HCT116 (cell line): ENCODE data around the gene FBXL13. TPM values are rescaled to one million over a fixed set of nuclear protein-coding genes. Genes with fewer than 3 reads are reported as not detected.
"Not testable (repeated sequence)": the region's sequence is repeated elsewhere in the genome, so short reads cannot be mapped to it uniquely, and the experiment has no call there.

Experiments used
- ATAC-seq: fragments of 200-7000 bp; cut with Tn5 transposase; 2 replicates; pipeline ENCODE4 v1.9.1; 2020; ENCODE audit warnings: mild to moderate bottlenecking, moderate library complexity
- BruUV-seq: library from RNA; stranded (reverse); fragments of 400-500 nt; replicated peaks from 2 replicates; lab custom pipeline; 2021; lab: Mats Ljungman, UMichigan
- CTCF ChIA-PET: fragments of 300-600 bp; sonication (Branson Sonifier 250); formaldehyde crosslinking; loops from one replicate; lab custom pipeline; 2021; ENCODE audit warnings: antibody characterized with exemption; lab: Charles Lee
- POLR2A ChIA-PET: fragments of 300-600, 350-600 bp; sonication (Branson Sonifier 250); formaldehyde crosslinking; loops from one replicate; lab custom pipeline; 2021; ENCODE audit warnings: antibody characterized with exemption; lab: Charles Lee
- RAD21 ChIA-PET, 2 experiments: fragments of 300-600 bp; sonication (Branson Sonifier 250); formaldehyde crosslinking; loops; one replicate each; lab custom pipeline; 2023; ENCODE audit warnings: low total read pairs in 2 of 2; ENCODE audit not compliant: uncharacterized antibody in 2 of 2, unreplicated experiment in 2 of 2, low non-redundant PET in 1 of 2; lab: Charles Lee
- DNase-seq: peaks from one replicate; pipeline ENCODE4 v3.0.0-alpha.2; 2010; ENCODE audit warnings: low read depth, low spot score
- H2AFZ ChIP-seq: fragments of 200-600 bp; shearing (Covaris generic), sonication (generic); 2 replicates; pipeline ENCODE4 v1.6.1; 2017; ENCODE audit warnings: low read depth, mixed run types, mixed read lengths, antibody characterized with exemption, low read length; ENCODE audit not compliant: poor library complexity, severe bottlenecking
- H3K27ac ChIP-seq: 2 replicates; pipeline ENCODE4 v1.5.1; 2012; ENCODE audit warnings: low read depth, low read length
- H3K27me3 ChIP-seq: fragments of 200-600 bp; sonication (generic); 2 replicates; pipeline ENCODE4 v1.6.1; 2016; ENCODE audit warnings: mixed run types, low read length, mixed read lengths; ENCODE audit not compliant: insufficient read depth
- H3K36me3 ChIP-seq, 2 experiments: fragments of 200-500 bp in 1 of 2; fragments of 200-600 bp in 1 of 2; sonication (Bioruptor generic) in 1 of 2; sonication (generic) in 1 of 2; 2 replicates each; pipeline versions ENCODE4 v1.5.1 to v1.6.1; 2014 to 2016; ENCODE audit warnings: low read length in 2 of 2, inconsistent platforms in 1 of 2, mixed read lengths in 1 of 2, mixed run types in 1 of 2; ENCODE audit not compliant: insufficient read depth in 2 of 2, control insufficient read depth in 1 of 2
- H3K4me1 ChIP-seq, 2 experiments: fragments of 200-600 bp in 1 of 2; sonication (generic) in 1 of 2; 2 replicates each; pipeline versions ENCODE4 v1.5.1 to v1.6.1; 2012 to 2017; ENCODE audit warnings: low read length in 2 of 2, inconsistent platforms in 1 of 2, mild to moderate bottlenecking in 1 of 2, mixed read lengths in 1 of 2, mixed run types in 1 of 2, moderate library complexity in 1 of 2; ENCODE audit not compliant: insufficient read depth in 2 of 2, control insufficient read depth in 1 of 2
- H3K4me2 ChIP-seq: fragments of 200-600 bp; sonication (generic); 2 replicates; pipeline ENCODE4 v1.6.1; 2017; ENCODE audit warnings: mixed run types, low read length, mixed read lengths
- H3K4me3 ChIP-seq, 2 experiments: fragments of 200-600 bp in 1 of 2; sonication (generic) in 1 of 2; replicated peaks in 1 of 2; 2 replicates each; pipeline ENCODE4 v1.5.1; 2011 to 2016; ENCODE audit warnings: low read length in 2 of 2, control low read depth in 1 of 2, low read depth in 1 of 2, mild to moderate bottlenecking in 1 of 2, mixed read lengths in 1 of 2, mixed run types in 1 of 2
- H3K79me2 ChIP-seq: fragments of 200-600 bp; sonication (generic); 2 replicates; pipeline ENCODE4 v1.6.1; 2017; ENCODE audit warnings: mild to moderate bottlenecking, mixed run types, low read length, moderate library complexity, mixed read lengths; ENCODE audit not compliant: insufficient read depth
- H3K9ac ChIP-seq: fragments of 200-600 bp; sonication (generic); 2 replicates; pipeline ENCODE4 v1.6.1; 2016; ENCODE audit warnings: low read length, mixed read lengths
- H3K9me2 ChIP-seq: fragments of 200-600 bp; sonication (generic), shearing (Covaris generic); 2 replicates; pipeline ENCODE4 v1.6.1; 2017; ENCODE audit warnings: mixed run types, mild to moderate bottlenecking, moderate library complexity; ENCODE audit not compliant: insufficient read depth
- H3K9me3 ChIP-seq, 2 experiments: fragments of 200-500 bp in 1 of 2; fragments of 200-600 bp in 1 of 2; sonication (Bioruptor generic) in 1 of 2; sonication (generic) in 1 of 2; 2 replicates each; pipeline ENCODE4 v1.6.1; 2014 to 2017; ENCODE audit warnings: low read length in 2 of 2, mixed read lengths in 2 of 2, inconsistent platforms in 1 of 2, low read depth in 1 of 2, mild to moderate bottlenecking in 1 of 2, mixed run types in 1 of 2, moderate library complexity in 1 of 2; ENCODE audit not compliant: control insufficient read depth in 1 of 2, insufficient read depth in 1 of 2
- H4K20me1 ChIP-seq: fragments of 200-600 bp; sonication (generic), shearing (Covaris generic); 2 replicates; pipeline ENCODE4 v1.6.1; 2017; ENCODE audit warnings: mixed run types, mild to moderate bottlenecking, moderate library complexity; ENCODE audit not compliant: insufficient read depth
- ATF3 ChIP-seq: IDR thresholded peaks from 2 replicates; pipeline ENCODE4 v1.6.1; 2012
- CBX3 ChIP-seq: IDR thresholded peaks from 2 replicates; pipeline ENCODE4 v1.6.1; 2012; ENCODE audit warnings: low read depth
- ELF1 ChIP-seq: IDR thresholded peaks from 2 replicates; pipeline ENCODE4 v1.6.1; 2012; ENCODE audit warnings: low read depth, borderline replicate concordance
- EZH2 ChIP-seq: fragments of 200-600 bp; sonication (generic); IDR thresholded peaks from 2 replicates; pipeline ENCODE4 v1.6.1; 2017; ENCODE audit warnings: antibody characterized with exemption, mixed run types
- FOSL1 ChIP-seq: IDR thresholded peaks from 2 replicates; pipeline ENCODE4 v1.6.1; 2012; ENCODE audit warnings: low read depth
- MAX ChIP-seq: IDR thresholded peaks from 2 replicates; pipeline ENCODE4 v1.6.1; 2012
- POLR2A ChIP-seq: IDR thresholded peaks from 2 replicates; pipeline ENCODE4 v1.7.0; 2011; ENCODE audit warnings: borderline replicate concordance; ENCODE audit not compliant: insufficient read depth, insufficient read length; ENCODE audit errors: extremely low read depth
- POLR2AphosphoS5 ChIP-seq: IDR thresholded peaks from 2 replicates; pipeline ENCODE4 v1.6.1; 2011; ENCODE audit warnings: mild to moderate bottlenecking, low read depth, low read length, moderate library complexity
- REST ChIP-seq: IDR thresholded peaks from 2 replicates; pipeline ENCODE4 v1.6.1; 2012; ENCODE audit warnings: low read depth
- YY1 ChIP-seq: IDR thresholded peaks from 2 replicates; pipeline ENCODE4 v1.6.1; 2011; ENCODE audit warnings: low read length, low read depth, moderate library complexity, mild to moderate bottlenecking; ENCODE audit not compliant: insufficient replicate concordance; ENCODE audit errors: extremely low read depth
- ZBTB33 ChIP-seq: IDR thresholded peaks from 2 replicates; pipeline ENCODE4 v1.6.1; 2011; ENCODE audit warnings: mild to moderate bottlenecking, low read length, moderate library complexity; ENCODE audit not compliant: insufficient replicate concordance; ENCODE audit errors: extremely low read depth
- intact Hi-C: fragments of 100-400 bp; cut with micrococcal nuclease; formaldehyde crosslinking; loops from 2 replicates; pipeline ENCODE4 v1.10.0; 2022
- total RNA-seq: library from RNA; stranded (reverse); gene quantifications from one replicate; pipeline ENCODE4 v1.2.1, GENCODE V29; 2021; ENCODE audit not compliant: unreplicated experiment

Gene FBXL13
- total RNA-seq, 1 experiment from 2014 or later, result 1.0 TPM

- H3K27me3 ChIP-seq, result no peaks in the 10 kb centered on the region
- DNase-seq (no peak), ATAC-seq (no peak)
- peaks cover 59% of the 10 kb centered on the region for H3K79me2 ChIP-seq
- ChIA-PET POLR2A (no interaction called here), RAD21 (no interaction called here), CTCF (no interaction called here)
- no peaks in the 10 kb centered on the region for H3K9me3 ChIP-seq
- peaks cover 2 to 8% of the 10 kb centered on the region in 2 experiments; a peak in 1 of 4 replicates for H3K36me3 ChIP-seq
- no peak overlapping the region for H3K4me3 ChIP-seq
- no peak overlapping the region for H3K4me2 ChIP-seq
- intact Hi-C loops, result loop anchor here (10.0 kb wide), 1 partner anchor 325 kb away; no protein-coding TSS in a partner anchor
- no peak overlapping the region for H3K9ac ChIP-seq
- H3K9me2 ChIP-seq, result no peaks in the 10 kb centered on the region
- H4K20me1 ChIP-seq, result no peaks in the 10 kb centered on the region
- peaks cover 3 to 7% of the 10 kb centered on the region in 2 experiments; a peak in 1 of 4 replicates for H3K4me1 ChIP-seq
- BruUV-seq, result no TSS peak
- H2AFZ ChIP-seq, result no peak overlapping the region
- no peak overlapping the region for H3K27ac ChIP-seq
- TF ChIP-seq ELF1, result no peak
- no peak for TF ChIP-seq POLR2AphosphoS5
- TF ChIP-seq EZH2, result no peak
- TF ChIP-seq FOSL1, result no peak
- no peak for TF ChIP-seq POLR2A
- no peak for TF ChIP-seq REST
- no peak for TF ChIP-seq ZBTB33
- no peak for TF ChIP-seq MAX
- TF ChIP-seq CBX3, result no peak
- TF ChIP-seq ATF3, result no peak
- no peak for TF ChIP-seq YY1
Measured at GRCh38 chr7:103079836-103080235, 5.2 kb upstream of the FBXL13 start.

GRCh38 chr7:103078226-103078625 is 3.6 kb upstream of the FBXL13 start:
- H3K9me3 ChIP-seq, ATAC-seq, RAD21 ChIA-PET, H3K36me3 ChIP-seq, H3K9ac ChIP-seq, BruUV-seq, H3K9me2 ChIP-seq, H3K4me2 ChIP-seq, H3K27me3 ChIP-seq, H4K20me1 ChIP-seq, H2AFZ ChIP-seq, H3K27ac ChIP-seq, POLR2A ChIA-PET, H3K4me3 ChIP-seq, CTCF ChIA-PET, DNase-seq: not testable (repeated sequence)
- Histone ChIP-seq H3K4me1 (peaks cover 3 to 14% of the 10 kb centered on the region in 2 experiments; a peak in 2 of 4 replicates), H3K79me2 (peaks cover 59% of the 10 kb centered on the region)
- intact Hi-C loops, result loop anchor here (10.0 kb wide), 1 partner anchor 327 kb away; no protein-coding TSS in a partner anchor
